ENCODE data around the gene TICAM1.
"Not testable (repeated sequence)": the region's sequence is repeated elsewhere in the genome, so short reads cannot be mapped to it uniquely, and the experiment has no call there.

TICAM1 gene

DNA sequence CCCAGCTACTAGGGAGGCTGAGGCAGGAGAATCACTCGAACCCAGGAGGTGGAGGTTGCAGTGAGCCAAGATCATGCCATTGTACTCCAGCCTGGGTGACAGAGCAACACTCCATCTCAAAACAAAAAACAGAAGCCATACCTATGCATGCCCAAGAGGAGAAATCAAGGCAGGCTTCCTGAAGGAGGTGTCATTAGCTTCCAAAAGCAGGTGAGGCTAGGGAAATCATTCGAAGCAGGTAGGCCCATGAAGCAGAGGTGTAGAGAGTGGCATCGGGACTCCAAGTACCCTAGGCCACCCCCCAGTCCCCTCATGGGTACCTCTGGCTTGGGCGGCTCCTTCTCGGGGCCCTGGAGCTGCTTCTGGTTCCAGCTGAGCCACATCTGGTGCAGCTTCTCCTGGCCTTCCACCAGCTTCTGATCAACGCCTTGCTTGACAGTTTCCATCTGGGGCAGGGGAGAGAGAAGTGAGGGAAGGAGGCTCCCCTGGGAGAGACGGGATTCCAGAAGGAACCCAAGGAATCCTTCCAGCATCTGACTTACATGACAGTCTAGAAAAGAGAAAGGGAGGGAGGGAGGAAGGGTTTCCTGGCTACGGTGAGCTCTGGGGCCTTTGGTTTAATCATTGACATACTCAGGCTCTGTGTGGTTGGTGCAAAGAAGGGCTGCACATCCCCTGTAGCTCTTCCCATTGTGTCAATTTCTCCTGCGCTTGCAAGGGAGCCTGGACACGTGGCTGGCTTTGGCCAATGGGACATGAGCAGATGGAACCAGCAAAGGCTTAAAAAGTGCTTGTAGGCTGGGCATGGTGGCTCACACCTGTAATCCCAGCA is 13.1 kb upstream of the TICAM1 start:
- DNase-seq, result no peak
- H3K4me1 ChIP-seq (ENCODE audit: control insufficient read depth, insufficient read depth, low read length, poor library complexity, severe bottlenecking), result no peaks in the 10 kb centered on the region
- H3K27ac ChIP-seq (ENCODE audit: insufficient read depth, low read length, poor library complexity, severe bottlenecking), result no peak overlapping the region
- H3K4me3 ChIP-seq (ENCODE audit: insufficient read depth, low read depth, low read length, poor library complexity, severe bottlenecking), result no peak overlapping the region
- H3K36me3 ChIP-seq (ENCODE audit: control insufficient read depth, insufficient read depth, low read length), result peaks cover 6% of the 10 kb centered on the region
- H3K9me3 ChIP-seq (ENCODE audit: control insufficient read depth, low read length), result no peaks in the 10 kb centered on the region
- no peaks in the 10 kb centered on the region for H3K27me3 ChIP-seq (replicated peaks; ENCODE audit: control insufficient read depth, insufficient read depth, low read length, poor library complexity, severe bottlenecking)

- Histone ChIP-seq H3K4me1 (ENCODE audit: control insufficient read depth, insufficient read depth, low read length, poor library complexity, severe bottlenecking) (no peaks in the 10 kb centered on the region), H3K9me3 (ENCODE audit: control insufficient read depth, low read length) (no peaks in the 10 kb centered on the region), H3K27me3 (replicated peaks; ENCODE audit: control insufficient read depth, insufficient read depth, low read length, poor library complexity, severe bottlenecking) (no peaks in the 10 kb centered on the region), H3K27ac (ENCODE audit: insufficient read depth, low read length, poor library complexity, severe bottlenecking) (no peak overlapping the region), H3K36me3 (ENCODE audit: control insufficient read depth, insufficient read depth, low read length) (peaks cover 6% of the 10 kb centered on the region), H3K4me3 (ENCODE audit: insufficient read depth, low read depth, low read length, poor library complexity, severe bottlenecking) (no peak overlapping the region)
- DNase-seq, result no peak
Measured at GRCh38 chr19:4843647-4843965, 12.1 kb upstream of the TICAM1 start.

DNA sequence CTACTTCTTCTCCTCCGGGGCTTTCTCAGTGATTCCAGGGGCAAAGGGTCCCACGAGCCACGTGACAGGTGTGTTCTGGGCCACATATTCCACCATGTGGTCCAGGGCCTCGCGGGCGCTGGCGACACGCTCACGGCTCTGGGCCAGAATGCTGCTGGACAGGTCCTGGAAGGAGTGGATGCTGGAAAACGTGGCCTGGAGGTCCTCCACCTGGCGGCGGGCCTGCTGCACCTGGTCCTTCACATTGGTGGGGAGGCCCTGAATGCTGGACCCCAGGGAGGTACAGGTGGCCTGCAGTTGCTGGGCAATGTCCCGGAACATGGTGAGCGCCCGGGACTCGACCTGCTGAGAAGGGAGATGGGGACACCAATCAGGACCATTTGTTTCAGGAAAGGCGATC is 7.7 kb upstream of the TICAM1 start:
- Histone ChIP-seq H3K27ac (ENCODE audit: insufficient read depth, low read length, poor library complexity, severe bottlenecking) (no peak overlapping the region), H3K4me3 (ENCODE audit: insufficient read depth, low read depth, low read length, poor library complexity, severe bottlenecking) (no peak overlapping the region), H3K9me3 (ENCODE audit: control insufficient read depth, low read length) (no peaks in the 10 kb centered on the region), H3K27me3 (replicated peaks; ENCODE audit: control insufficient read depth, insufficient read depth, low read length, poor library complexity, severe bottlenecking) (no peaks in the 10 kb centered on the region), H3K4me1 (ENCODE audit: control insufficient read depth, insufficient read depth, low read length, poor library complexity, severe bottlenecking) (no peaks in the 10 kb centered on the region), H3K36me3 (ENCODE audit: control insufficient read depth, insufficient read depth, low read length) (no peaks in the 10 kb centered on the region)
- DNase-seq, result no peak

DNA sequence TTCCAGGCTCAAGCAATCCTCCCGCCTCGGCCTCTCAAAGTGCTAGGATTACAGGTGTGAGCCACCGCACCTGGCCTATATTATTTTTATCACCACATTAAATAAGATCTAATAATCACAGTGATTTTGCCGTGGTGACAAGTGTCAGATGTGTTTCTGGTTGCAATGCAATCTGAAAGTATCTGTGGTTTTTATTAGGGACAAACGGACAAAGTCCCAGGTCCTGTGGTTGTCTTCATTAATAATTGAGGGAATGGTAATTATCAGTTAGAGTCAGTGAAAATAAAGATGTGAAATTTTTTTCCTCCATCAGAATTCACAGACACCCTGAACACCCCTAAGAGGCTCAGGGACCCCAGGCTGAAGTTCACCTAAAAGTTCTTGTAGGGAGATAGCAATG is 1.3 kb upstream of the TICAM1 start:
- Histone ChIP-seq H3K9me3 (ENCODE audit: control insufficient read depth, low read length) (no peaks in the 10 kb centered on the region), H3K27me3 (replicated peaks; ENCODE audit: control insufficient read depth, insufficient read depth, low read length, poor library complexity, severe bottlenecking) (no peaks in the 10 kb centered on the region), H3K4me1 (ENCODE audit: control insufficient read depth, insufficient read depth, low read length, poor library complexity, severe bottlenecking) (peaks cover 14% of the 10 kb centered on the region), H3K27ac (ENCODE audit: insufficient read depth, low read length, poor library complexity, severe bottlenecking) (no peak overlapping the region), H3K36me3 (ENCODE audit: control insufficient read depth, insufficient read depth, low read length) (no peaks in the 10 kb centered on the region), H3K4me3 (ENCODE audit: insufficient read depth, low read depth, low read length, poor library complexity, severe bottlenecking) (no peak overlapping the region)
- DNase-seq, result no peak

DNA sequence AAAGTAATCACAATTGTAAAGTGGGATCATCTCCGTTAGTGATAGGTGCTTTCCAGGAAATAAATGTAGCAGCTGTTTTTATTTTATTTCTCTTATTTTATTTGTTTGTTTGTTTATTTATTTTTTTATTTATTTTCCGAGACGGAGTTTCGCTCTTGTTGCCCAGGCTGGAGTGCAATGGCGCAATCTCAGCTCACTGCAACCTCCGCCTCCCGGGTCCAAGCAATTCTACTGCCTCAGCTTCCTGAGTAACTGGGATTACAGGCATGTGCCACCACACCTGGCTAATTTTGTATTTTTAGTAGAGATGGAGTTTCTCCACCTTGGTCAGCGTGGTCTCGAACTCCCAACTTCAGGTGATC is 448 bp upstream of the TICAM1 start:
- H3K27me3 ChIP-seq (replicated peaks; ENCODE audit: control insufficient read depth, insufficient read depth, low read length, poor library complexity, severe bottlenecking); H3K9me3 ChIP-seq (ENCODE audit: control insufficient read depth, low read length); DNase-seq; H3K36me3 ChIP-seq (ENCODE audit: control insufficient read depth, insufficient read depth, low read length): not testable (repeated sequence)
- peak overlapping the region; percentile 78 for H3K27ac ChIP-seq (ENCODE audit: insufficient read depth, low read length, poor library complexity, severe bottlenecking)
- peaks cover 14% of the 10 kb centered on the region for H3K4me1 ChIP-seq (ENCODE audit: control insufficient read depth, insufficient read depth, low read length, poor library complexity, severe bottlenecking)
- peak overlapping the region; percentile 91 for H3K4me3 ChIP-seq (ENCODE audit: insufficient read depth, low read depth, low read length, poor library complexity, severe bottlenecking)

- Histone ChIP-seq H3K9me3 (ENCODE audit: control insufficient read depth, low read length) (no peaks in the 10 kb centered on the region), H3K27me3 (replicated peaks; ENCODE audit: control insufficient read depth, insufficient read depth, low read length, poor library complexity, severe bottlenecking) (no peaks in the 10 kb centered on the region), H3K27ac (ENCODE audit: insufficient read depth, low read length, poor library complexity, severe bottlenecking) (peak overlapping the region; percentile 78), H3K4me3 (ENCODE audit: insufficient read depth, low read depth, low read length, poor library complexity, severe bottlenecking) (peak overlapping the region; percentile 91), H3K36me3 (ENCODE audit: control insufficient read depth, insufficient read depth, low read length) (no peaks in the 10 kb centered on the region), H3K4me1 (ENCODE audit: control insufficient read depth, insufficient read depth, low read length, poor library complexity, severe bottlenecking) (peaks cover 14% of the 10 kb centered on the region)
- no peak for DNase-seq
Measured at GRCh38 chr19:4830768-4831265, 695 bp downstream of the TICAM1 start.

DNA sequence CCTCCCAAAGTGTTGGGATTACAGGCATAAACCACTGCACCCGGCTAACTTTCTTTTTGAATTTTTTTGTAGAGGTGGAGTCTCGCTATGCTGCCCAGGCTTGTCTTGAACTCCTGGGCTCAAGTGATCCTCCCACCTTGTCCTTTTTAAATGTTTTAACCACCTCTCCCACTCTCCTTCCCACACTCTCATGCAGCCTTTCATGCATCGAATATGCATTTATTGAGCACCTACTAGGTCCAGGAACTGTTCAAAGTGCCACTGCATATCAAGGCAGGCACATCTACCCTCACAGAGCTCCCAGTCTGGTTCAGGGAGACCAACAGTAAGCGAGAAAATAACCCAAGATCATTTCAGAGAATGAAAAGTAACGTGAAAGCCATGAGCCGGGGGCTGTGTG is 1.2 kb downstream of the TICAM1 start:
- Histone ChIP-seq H3K4me3 (ENCODE audit: insufficient read depth, low read depth, low read length, poor library complexity, severe bottlenecking) (peak overlapping the region; percentile 91), H3K27me3 (replicated peaks; ENCODE audit: control insufficient read depth, insufficient read depth, low read length, poor library complexity, severe bottlenecking) (no peaks in the 10 kb centered on the region), H3K4me1 (ENCODE audit: control insufficient read depth, insufficient read depth, low read length, poor library complexity, severe bottlenecking) (peaks cover 14% of the 10 kb centered on the region), H3K9me3 (ENCODE audit: control insufficient read depth, low read length) (no peaks in the 10 kb centered on the region), H3K36me3 (ENCODE audit: control insufficient read depth, insufficient read depth, low read length) (no peaks in the 10 kb centered on the region), H3K27ac (ENCODE audit: insufficient read depth, low read length, poor library complexity, severe bottlenecking) (peak overlapping the region; percentile 78)
- no peak for DNase-seq

- Histone ChIP-seq H3K36me3 (ENCODE audit: control insufficient read depth, insufficient read depth, low read length) (no peaks in the 10 kb centered on the region), H3K4me1 (ENCODE audit: control insufficient read depth, insufficient read depth, low read length, poor library complexity, severe bottlenecking) (peaks cover 14% of the 10 kb centered on the region), H3K27me3 (replicated peaks; ENCODE audit: control insufficient read depth, insufficient read depth, low read length, poor library complexity, severe bottlenecking) (no peaks in the 10 kb centered on the region), H3K27ac (ENCODE audit: insufficient read depth, low read length, poor library complexity, severe bottlenecking) (peak overlapping the region; percentile 45), H3K9me3 (ENCODE audit: control insufficient read depth, low read length) (no peaks in the 10 kb centered on the region), H3K4me3 (ENCODE audit: insufficient read depth, low read depth, low read length, poor library complexity, severe bottlenecking) (no peak overlapping the region)
- no peak for DNase-seq
Measured at GRCh38 chr19:4829001-4829712, 2.4 kb downstream of the TICAM1 start.

GRCh38 chr19:4823577-4823976 is 7.9 kb downstream of the TICAM1 start:
- no peaks in the 10 kb centered on the region for H3K4me1 ChIP-seq (ENCODE audit: control insufficient read depth, insufficient read depth, low read length, poor library complexity, severe bottlenecking)
- H3K36me3 ChIP-seq (ENCODE audit: control insufficient read depth, insufficient read depth, low read length), result no peaks in the 10 kb centered on the region
- no peak overlapping the region for H3K27ac ChIP-seq (ENCODE audit: insufficient read depth, low read length, poor library complexity, severe bottlenecking)
- H3K27me3 ChIP-seq (replicated peaks; ENCODE audit: control insufficient read depth, insufficient read depth, low read length, poor library complexity, severe bottlenecking), result no peaks in the 10 kb centered on the region
- H3K4me3 ChIP-seq (ENCODE audit: insufficient read depth, low read depth, low read length, poor library complexity, severe bottlenecking), result no peak overlapping the region
- H3K9me3 ChIP-seq (ENCODE audit: control insufficient read depth, low read length), result no peaks in the 10 kb centered on the region
- DNase-seq, result no peak

GRCh38 chr19:4822354-4822753 is 9.2 kb downstream of the TICAM1 start:
- not testable (repeated sequence) for H3K9me3 ChIP-seq (ENCODE audit: control insufficient read depth, low read length); H3K27me3 ChIP-seq (replicated peaks; ENCODE audit: control insufficient read depth, insufficient read depth, low read length, poor library complexity, severe bottlenecking); H3K27ac ChIP-seq (ENCODE audit: insufficient read depth, low read length, poor library complexity, severe bottlenecking); H3K4me3 ChIP-seq (ENCODE audit: insufficient read depth, low read depth, low read length, poor library complexity, severe bottlenecking); DNase-seq; H3K36me3 ChIP-seq (ENCODE audit: control insufficient read depth, insufficient read depth, low read length); H3K4me1 ChIP-seq (ENCODE audit: control insufficient read depth, insufficient read depth, low read length, poor library complexity, severe bottlenecking)

Measured in effector memory CD4-positive, alpha-beta T cell (primary cell).